HG03521 (cell line): ENCODE measurements around the gene MCTP1.
"Not testable (repeated sequence)": the region's sequence is repeated elsewhere in the genome, so short reads cannot be mapped to it uniquely, and the experiment has no call there.

Experiments
- ATAC-seq: cut with Tn5 transposase; IDR thresholded peaks from one replicate; pipeline ENCODE4 v1.9.1; 2021; ENCODE audit warnings: mild to moderate bottlenecking, moderate library complexity; ENCODE audit not compliant: unreplicated experiment

The MCTP1 gene

GRCh38 chr5:95043234-95043633, 241.7 kb downstream of the MCTP1 start:
- no peak for ATAC-seq

GRCh38 chr5:95042037-95042436, 242.9 kb downstream of the MCTP1 start:
- no peak for ATAC-seq

GRCh38 chr5:95035891-95036685, 248.8 kb downstream of the MCTP1 start:
- ATAC-seq: no peak

- ATAC-seq: no peak
Measured at GRCh38 chr5:95032801-95033200, 252.1 kb downstream of the MCTP1 start.

GRCh38 chr5:95029569-95030366, 255.1 kb downstream of the MCTP1 start:
- ATAC-seq: peak; percentile 53

GRCh38 chr5:95027775-95028174, 257.1 kb downstream of the MCTP1 start:
- ATAC-seq: no peak

GRCh38 chr5:95027151-95027721, 257.7 kb downstream of the MCTP1 start:
- no peak for ATAC-seq

GRCh38 chr5:95026718-95027117, 258.2 kb downstream of the MCTP1 start:
- no peak for ATAC-seq

GRCh38 chr5:95022967-95023695, 261.8 kb downstream of the MCTP1 start:
- ATAC-seq: peak; percentile 64

GRCh38 chr5:95020345-95020744, 264.5 kb downstream of the MCTP1 start:
- ATAC-seq: no peak

GRCh38 chr5:95018946-95019345, 265.9 kb downstream of the MCTP1 start:
- ATAC-seq: no peak

- no peak for ATAC-seq
Measured at GRCh38 chr5:95018511-95018910, 266.4 kb downstream of the MCTP1 start.

- no peak for ATAC-seq
Measured at GRCh38 chr5:95009812-95010211, 275.1 kb downstream of the MCTP1 start.

GRCh38 chr5:95007921-95008597, 276.8 kb downstream of the MCTP1 start:
- peak; percentile 64 for ATAC-seq

GRCh38 chr5:95005811-95006210, 279.1 kb downstream of the MCTP1 start:
- no peak for ATAC-seq

- no peak for ATAC-seq
Measured at GRCh38 chr5:94998670-94999069, 286.2 kb downstream of the MCTP1 start.

- ATAC-seq: not testable (repeated sequence)
Measured at GRCh38 chr5:94994537-94994936, 290.4 kb downstream of the MCTP1 start.

GRCh38 chr5:94993491-94993890, 291.4 kb downstream of the MCTP1 start:
- no peak for ATAC-seq

GRCh38 chr5:94992325-94992724, 292.6 kb downstream of the MCTP1 start:
- no peak for ATAC-seq

GRCh38 chr5:94983861-94984535, 300.9 kb downstream of the MCTP1 start:
- ATAC-seq: no peak
